ENCODE results near the gene SELL.

DNA sequence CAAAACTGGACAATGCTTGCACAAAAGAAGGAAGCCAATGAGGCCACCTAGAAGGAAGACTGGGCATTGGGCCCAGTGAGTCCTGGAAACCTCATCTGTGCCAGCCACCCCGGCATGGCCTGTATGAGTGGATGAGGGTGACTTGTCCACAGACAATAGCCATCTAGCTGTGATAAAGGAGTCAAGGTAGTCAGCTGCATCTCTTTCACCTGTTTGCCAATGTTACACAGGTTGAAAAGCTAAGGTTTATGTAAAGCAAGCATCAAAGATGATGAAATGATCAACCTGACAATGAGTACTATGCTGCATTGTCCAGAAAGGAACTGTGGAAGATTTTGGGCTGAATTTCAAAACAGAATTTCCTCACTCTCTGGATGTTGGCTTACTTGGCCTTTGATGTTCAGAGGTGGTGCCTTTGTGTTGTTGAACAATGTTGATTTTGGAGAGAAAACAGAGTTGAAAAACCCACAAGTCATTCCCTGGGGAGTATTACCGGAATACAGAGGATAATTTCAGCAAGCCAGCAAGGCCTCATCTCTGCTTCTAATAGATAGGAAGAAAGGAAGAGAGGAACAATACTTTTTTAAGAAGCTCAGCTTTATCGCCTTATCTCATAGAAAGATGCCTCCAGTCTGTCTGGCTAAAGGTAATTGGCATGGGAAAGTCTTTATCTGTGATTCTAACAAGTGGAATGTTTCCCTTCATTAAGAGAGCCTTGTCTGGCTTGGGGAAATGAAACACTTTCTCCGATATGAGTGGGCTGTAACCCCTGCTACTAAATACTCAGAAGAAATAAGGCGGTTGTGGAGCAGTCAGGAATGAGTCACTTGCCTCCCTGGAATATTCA lies 33.8 kb upstream of the SELL start:
- TF ChIP-seq, protein P1, sequence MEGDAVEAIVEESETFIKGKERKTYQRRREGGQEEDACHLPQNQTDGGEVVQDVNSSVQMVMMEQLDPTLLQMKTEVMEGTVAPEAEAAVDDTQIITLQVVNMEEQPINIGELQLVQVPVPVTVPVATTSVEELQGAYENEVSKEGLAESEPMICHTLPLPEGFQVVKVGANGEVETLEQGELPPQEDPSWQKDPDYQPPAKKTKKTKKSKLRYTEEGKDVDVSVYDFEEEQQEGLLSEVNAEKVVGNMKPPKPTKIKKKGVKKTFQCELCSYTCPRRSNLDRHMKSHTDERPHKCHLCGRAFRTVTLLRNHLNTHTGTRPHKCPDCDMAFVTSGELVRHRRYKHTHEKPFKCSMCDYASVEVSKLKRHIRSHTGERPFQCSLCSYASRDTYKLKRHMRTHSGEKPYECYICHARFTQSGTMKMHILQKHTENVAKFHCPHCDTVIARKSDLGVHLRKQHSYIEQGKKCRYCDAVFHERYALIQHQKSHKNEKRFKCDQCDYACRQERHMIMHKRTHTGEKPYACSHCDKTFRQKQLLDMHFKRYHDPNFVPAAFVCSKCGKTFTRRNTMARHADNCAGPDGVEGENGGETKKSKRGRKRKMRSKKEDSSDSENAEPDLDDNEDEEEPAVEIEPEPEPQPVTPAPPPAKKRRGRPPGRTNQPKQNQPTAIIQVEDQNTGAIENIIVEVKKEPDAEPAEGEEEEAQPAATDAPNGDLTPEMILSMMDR (conservative IDR thresholded peaks at IDR 0.05; ENCODE audit: low read depth, low read length): no peak
- no peak for TF ChIP-seq EZH2 (IDR thresholded peaks at IDR 0.05; ENCODE audit: borderline replicate concordance, low read depth, low read length, poor library complexity, severe bottlenecking)
